ENCODE results near the gene TAC3. TPM values are rescaled to one million over a fixed set of nuclear protein-coding genes. Genes with fewer than 3 reads are reported as not detected.
A peak's percentile ranks its signal among the peaks of the same experiment; 100 is the strongest.

TAC3 gene
- total and polyA plus RNA-seq, 2 donors (not counting 3 experiments of a cell fraction or from before 2014, with no cell fraction given): not detected

DNA sequence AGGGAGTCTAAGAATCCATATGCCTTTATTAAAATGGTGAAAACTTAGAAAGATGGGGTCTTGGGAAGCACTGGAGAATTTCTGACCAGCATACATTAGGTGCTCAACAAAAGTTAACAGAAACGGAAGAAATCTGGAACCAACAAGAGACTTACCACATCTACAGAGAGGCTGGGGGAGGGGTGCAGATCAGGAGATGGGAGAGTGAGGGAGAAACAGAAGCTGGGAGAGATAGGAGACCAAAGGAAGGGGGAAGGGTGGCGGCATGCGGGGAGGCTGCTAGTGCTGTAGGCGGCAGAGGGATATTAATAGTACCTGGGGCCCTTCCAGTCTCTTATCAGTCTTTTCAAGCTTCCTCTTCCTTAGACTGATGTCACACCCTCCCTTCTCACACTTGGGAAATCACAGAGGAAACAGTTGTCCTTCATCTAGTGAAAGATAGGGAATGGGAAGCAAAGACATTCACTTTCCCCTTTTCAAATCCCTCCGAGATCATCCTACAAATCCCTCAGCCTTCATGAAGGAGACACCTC is 28.1 kb downstream of the TAC3 start:
- Histone ChIP-seq H3K9me3 (replicated peaks; ENCODE audit: control insufficient read depth, insufficient read depth, low read length) (no peaks in the 10 kb centered on the region), H2AFZ (ENCODE audit: low read depth, low read length) (peak overlapping the region; percentile 45), H3K27ac (ENCODE audit: insufficient read depth, low read depth, low read length) (peak overlapping the region; percentile 17), H3K79me2 (ENCODE audit: control insufficient read depth, insufficient read depth, low read length) (no peaks in the 10 kb centered on the region), H3K4me3 (replicated peaks in 1 of 3; ENCODE audit: insufficient read depth in 1 of 3, low read depth in 1 of 3, low read length in 3 of 3) (no peak overlapping the region), H3K4me2 (ENCODE audit: insufficient read depth, low read length) (peak overlapping the region; percentile 69), H3K27me3 (ENCODE audit: control insufficient read depth in 2 of 2, insufficient read depth in 2 of 2, low read length in 2 of 2) (peaks cover 2 to 3% of the 10 kb centered on the region in 2 experiments), H3K9me1 (replicated peaks; ENCODE audit: control insufficient read depth, extremely low read depth, insufficient read depth, low read length) (no peaks in the 10 kb centered on the region), H3K36me3 (ENCODE audit: control insufficient read depth in 2 of 2, extremely low read depth in 1 of 2, insufficient read depth in 2 of 2, low read length in 2 of 2) (no peaks in the 10 kb centered on the region), H3K9ac (replicated peaks; ENCODE audit: extremely low read depth, insufficient read depth, low read length) (peak overlapping the region; percentile 0), H4K20me1 (replicated peaks; ENCODE audit: control insufficient read depth, extremely low read depth, insufficient read depth, low read length) (no peaks in the 10 kb centered on the region), H3K4me1 (ENCODE audit: control insufficient read depth, extremely low read depth, insufficient read depth, low read length) (peaks cover 30% of the 10 kb centered on the region)
- DNase-seq (ENCODE audit: low read depth, low spot score): peak; percentile 80
- dilution Hi-C loops (cut with MboI; ENCODE audit: extremely low pct_ligation_motif_present, low sequenced_read_pairs): no loop called here
- ChIA-PET POLR2A (no interaction called here), CTCF (interaction anchor here (0.5 to 2.7 kb wide), 29 partner anchors 9 to 467 kb away, joined by 3 to 50 read pairs (median 5); partner anchors contain the start of genes HSD17B6, MYO1A, RBMS2 and STAT6)
- FAIRE-seq: peak; percentile 82
- TF ChIP-seq POLR2A (IDR thresholded peaks at IDR 0.05; ENCODE audit: low read depth, low read length): no peak
- peak; percentile 59 for TF ChIP-seq GATA2 (IDR thresholded peaks at IDR 0.05; ENCODE audit: insufficient read depth, insufficient read length, low read depth, low read length)
- TF ChIP-seq FOS (IDR thresholded peaks at IDR 0.05; ENCODE audit: borderline replicate concordance, insufficient read depth, low read length): no peak
- no peak for TF ChIP-seq POLR2AphosphoS5 (IDR thresholded peaks at IDR 0.05; ENCODE audit: insufficient read depth, low read depth, low read length)
- TF ChIP-seq, protein P1, sequence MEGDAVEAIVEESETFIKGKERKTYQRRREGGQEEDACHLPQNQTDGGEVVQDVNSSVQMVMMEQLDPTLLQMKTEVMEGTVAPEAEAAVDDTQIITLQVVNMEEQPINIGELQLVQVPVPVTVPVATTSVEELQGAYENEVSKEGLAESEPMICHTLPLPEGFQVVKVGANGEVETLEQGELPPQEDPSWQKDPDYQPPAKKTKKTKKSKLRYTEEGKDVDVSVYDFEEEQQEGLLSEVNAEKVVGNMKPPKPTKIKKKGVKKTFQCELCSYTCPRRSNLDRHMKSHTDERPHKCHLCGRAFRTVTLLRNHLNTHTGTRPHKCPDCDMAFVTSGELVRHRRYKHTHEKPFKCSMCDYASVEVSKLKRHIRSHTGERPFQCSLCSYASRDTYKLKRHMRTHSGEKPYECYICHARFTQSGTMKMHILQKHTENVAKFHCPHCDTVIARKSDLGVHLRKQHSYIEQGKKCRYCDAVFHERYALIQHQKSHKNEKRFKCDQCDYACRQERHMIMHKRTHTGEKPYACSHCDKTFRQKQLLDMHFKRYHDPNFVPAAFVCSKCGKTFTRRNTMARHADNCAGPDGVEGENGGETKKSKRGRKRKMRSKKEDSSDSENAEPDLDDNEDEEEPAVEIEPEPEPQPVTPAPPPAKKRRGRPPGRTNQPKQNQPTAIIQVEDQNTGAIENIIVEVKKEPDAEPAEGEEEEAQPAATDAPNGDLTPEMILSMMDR (IDR thresholded peaks at IDR 0.05; ENCODE audit: extremely low read depth in 1 of 2, insufficient read depth in 1 of 2, low read depth in 1 of 2, low read length in 2 of 2): no peak
- no peak for TF ChIP-seq MYC (IDR thresholded peaks at IDR 0.05; ENCODE audit: low read depth, low read length)
- TF ChIP-seq, protein P2, sequence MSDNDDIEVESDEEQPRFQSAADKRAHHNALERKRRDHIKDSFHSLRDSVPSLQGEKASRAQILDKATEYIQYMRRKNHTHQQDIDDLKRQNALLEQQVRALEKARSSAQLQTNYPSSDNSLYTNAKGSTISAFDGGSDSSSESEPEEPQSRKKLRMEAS (IDR thresholded peaks at IDR 0.05; ENCODE audit: insufficient read depth, insufficient read length): no peak
- TF ChIP-seq EZH2 (IDR thresholded peaks at IDR 0.05; ENCODE audit: borderline replicate concordance, low read depth, low read length, severe bottlenecking): no peak
- peak; percentile 32 for TF ChIP-seq JUN (IDR thresholded peaks at IDR 0.05; ENCODE audit: borderline replicate concordance, insufficient read depth, insufficient read length, low read depth)
- no TSS peak for BruUV-seq (replicated peaks)
- intact Hi-C loops (cut with micrococcal nuclease): loop anchor here (5.0 kb wide), 1 partner anchor 351 kb away; no protein-coding TSS in a partner anchor

Measured in endothelial cell of umbilical vein (primary cell).